ENCODE measurements around the gene PRELID2.
"Not testable (repeated sequence)": the region's sequence is repeated elsewhere in the genome, so short reads cannot be mapped to it uniquely, and the experiment has no call there.

Gene PRELID2

DNA sequence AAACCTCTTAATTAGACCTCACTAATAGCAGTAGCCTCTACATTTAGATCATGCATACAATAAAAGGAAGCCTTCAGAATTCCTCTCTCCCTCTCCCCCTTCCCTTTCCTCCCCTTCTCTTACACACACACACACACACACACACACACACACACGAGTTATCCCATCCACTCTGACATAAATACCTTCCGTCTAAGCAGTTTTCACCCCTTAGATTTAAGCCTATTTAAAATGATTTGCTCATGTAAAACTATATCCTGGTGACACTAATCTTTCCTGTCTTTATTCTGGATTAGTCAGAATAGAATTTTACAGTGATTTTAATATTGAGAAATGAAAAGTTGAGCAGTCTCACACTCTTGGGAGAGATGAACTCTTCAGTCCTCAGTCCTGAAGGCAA, 35.0 kb downstream of the PRELID2 start:
- no peak overlapping the region for H3K4me3 ChIP-seq (ENCODE audit: low read depth, low read length)
- TF ChIP-seq, protein P1, sequence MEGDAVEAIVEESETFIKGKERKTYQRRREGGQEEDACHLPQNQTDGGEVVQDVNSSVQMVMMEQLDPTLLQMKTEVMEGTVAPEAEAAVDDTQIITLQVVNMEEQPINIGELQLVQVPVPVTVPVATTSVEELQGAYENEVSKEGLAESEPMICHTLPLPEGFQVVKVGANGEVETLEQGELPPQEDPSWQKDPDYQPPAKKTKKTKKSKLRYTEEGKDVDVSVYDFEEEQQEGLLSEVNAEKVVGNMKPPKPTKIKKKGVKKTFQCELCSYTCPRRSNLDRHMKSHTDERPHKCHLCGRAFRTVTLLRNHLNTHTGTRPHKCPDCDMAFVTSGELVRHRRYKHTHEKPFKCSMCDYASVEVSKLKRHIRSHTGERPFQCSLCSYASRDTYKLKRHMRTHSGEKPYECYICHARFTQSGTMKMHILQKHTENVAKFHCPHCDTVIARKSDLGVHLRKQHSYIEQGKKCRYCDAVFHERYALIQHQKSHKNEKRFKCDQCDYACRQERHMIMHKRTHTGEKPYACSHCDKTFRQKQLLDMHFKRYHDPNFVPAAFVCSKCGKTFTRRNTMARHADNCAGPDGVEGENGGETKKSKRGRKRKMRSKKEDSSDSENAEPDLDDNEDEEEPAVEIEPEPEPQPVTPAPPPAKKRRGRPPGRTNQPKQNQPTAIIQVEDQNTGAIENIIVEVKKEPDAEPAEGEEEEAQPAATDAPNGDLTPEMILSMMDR (IDR thresholded peaks at IDR 0.05; ENCODE audit: low read depth, low read length, missing control alignments), result no peak
- DNase-seq (ENCODE audit: low read depth), result no peak

DNA sequence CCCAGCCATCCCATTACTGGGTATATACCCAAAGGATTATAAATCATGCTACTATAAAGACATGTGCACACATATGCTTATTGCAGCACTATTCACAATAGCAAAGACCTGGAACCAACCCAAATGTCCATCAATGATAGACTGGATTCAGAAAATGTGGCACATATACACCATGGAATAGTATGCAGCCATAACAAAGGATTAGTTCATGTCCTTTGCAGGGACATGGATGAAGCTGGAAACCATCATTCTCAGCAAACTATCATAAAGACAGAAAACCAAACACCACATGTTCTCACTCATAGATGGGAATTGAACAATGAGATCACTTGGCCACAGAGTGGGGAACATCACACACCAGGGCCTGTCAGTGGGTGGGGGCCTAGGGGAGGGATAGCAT, 36.6 kb downstream of the PRELID2 start:
- not testable (repeated sequence) for DNase-seq (ENCODE audit: low read depth); H3K4me3 ChIP-seq (ENCODE audit: low read depth, low read length)

DNA sequence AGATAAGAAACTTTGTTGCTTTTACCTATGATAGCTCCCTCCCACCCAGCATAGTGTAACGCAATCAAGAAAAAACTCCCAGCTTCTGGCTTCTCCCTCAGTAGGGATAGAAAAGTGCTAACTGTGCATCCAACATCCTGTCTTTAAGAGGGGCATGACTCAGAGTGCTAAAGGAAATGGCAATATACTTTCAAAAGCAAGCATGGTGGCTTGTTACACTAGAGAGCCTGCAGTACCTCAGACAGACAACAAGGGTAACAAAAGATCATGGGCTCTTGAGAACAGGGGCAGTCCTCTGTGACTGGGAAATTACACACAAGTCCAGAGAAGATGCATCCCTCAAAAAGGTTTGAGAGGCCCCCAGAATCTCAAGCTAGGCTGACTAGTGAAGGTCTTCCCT, 37.8 kb downstream of the PRELID2 start:
- DNase-seq (ENCODE audit: low read depth), result no peak
- no peak overlapping the region for H3K4me3 ChIP-seq (ENCODE audit: low read depth, low read length)
- TF ChIP-seq, protein P1 (IDR thresholded peaks at IDR 0.05; ENCODE audit: low read depth, low read length, missing control alignments), result no peak

DNA sequence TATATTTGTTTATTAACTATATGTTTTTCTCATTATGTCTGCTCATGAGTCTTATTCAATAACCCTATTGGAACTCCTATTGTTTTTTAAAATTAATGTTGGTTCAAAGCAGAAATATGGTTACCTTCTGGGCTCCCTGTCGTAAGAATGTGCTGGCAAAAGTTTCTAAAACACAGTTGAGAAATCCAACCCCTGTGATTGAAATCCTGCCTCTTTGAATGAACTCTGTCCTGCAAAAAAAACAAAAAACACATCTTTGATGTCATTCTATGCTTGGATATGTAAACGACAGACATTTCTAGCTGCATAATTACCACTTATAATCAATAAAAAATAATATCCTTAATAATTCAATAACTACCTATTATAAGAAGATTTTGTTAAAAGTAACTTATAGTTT, 38.8 kb downstream of the PRELID2 start:
- DNase-seq (ENCODE audit: low read depth), result no peak
- no peak overlapping the region for H3K4me3 ChIP-seq (ENCODE audit: low read depth, low read length)
- TF ChIP-seq, protein P1 (IDR thresholded peaks at IDR 0.05; ENCODE audit: low read depth, low read length, missing control alignments), result no peak

DNA sequence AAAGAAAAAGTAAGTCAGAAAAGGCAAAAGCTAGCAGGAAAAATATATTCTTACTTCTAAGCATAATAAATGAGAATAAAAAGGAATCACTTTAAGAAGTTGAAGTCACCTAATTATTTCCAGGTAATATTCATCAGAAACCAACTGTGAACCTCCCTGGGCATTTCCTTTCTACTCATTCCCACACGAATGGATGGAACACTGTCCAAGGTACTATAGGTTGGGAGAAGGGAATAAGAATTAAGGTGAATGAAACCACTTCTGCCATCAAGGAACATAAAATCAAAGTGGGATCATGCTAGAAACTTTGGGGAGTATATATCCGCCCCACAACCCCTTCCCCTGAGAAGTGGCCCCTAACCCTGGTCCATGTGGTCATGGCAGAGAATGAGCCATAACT, 41.6 kb downstream of the PRELID2 start:
- H3K4me3 ChIP-seq (ENCODE audit: low read depth, low read length), result no peak overlapping the region
- DNase-seq (ENCODE audit: low read depth), result no peak
- TF ChIP-seq, protein P1 (IDR thresholded peaks at IDR 0.05; ENCODE audit: low read depth, low read length, missing control alignments), result no peak

DNA sequence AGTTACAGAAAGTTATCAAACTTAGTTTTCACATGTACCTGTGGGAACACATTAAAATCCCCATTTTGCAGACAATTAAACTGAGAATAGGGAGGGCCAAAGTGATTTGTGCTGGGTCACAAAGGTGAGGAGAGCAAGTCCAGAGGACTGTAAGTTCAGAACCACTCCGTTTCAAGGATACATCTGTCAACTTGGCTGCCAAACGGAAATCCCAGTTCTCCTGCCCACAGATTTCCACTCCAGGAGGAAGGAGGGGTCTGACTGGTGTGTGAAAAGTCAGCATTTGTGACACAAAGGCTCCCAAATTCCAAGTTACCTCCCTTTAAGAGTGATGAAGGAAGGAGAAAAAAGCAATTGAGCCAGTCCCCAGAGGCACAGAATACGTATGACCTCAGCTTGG, 42.3 kb downstream of the PRELID2 start:
- TF ChIP-seq, protein P1 (IDR thresholded peaks at IDR 0.05; ENCODE audit: low read depth, low read length, missing control alignments), result no peak
- no peak overlapping the region for H3K4me3 ChIP-seq (ENCODE audit: low read depth, low read length)
- DNase-seq (ENCODE audit: low read depth), result no peak

DNA sequence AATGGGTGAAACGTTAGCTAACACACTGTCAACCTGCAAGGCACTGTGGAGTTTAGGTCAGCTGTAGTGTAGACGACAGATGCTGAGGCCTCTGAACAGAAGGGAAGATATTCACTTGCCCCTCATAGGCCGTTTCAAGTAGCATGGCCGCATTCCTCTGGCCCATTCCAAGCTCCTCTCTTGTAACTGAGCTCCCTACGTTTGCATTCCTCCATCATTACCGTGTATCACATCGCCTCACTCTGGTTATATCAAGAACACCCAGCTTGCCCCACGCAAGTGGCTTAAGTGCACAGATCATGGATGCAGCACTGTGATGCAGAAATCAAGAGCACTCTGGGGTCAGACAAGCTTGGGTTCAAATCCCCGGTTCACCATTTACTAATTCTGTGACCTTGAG, 43.3 kb downstream of the PRELID2 start:
- H3K4me3 ChIP-seq (ENCODE audit: low read depth, low read length), result no peak overlapping the region
- no peak for DNase-seq (ENCODE audit: low read depth)
- TF ChIP-seq, protein P1 (IDR thresholded peaks at IDR 0.05; ENCODE audit: low read depth, low read length, missing control alignments), result no peak

DNA sequence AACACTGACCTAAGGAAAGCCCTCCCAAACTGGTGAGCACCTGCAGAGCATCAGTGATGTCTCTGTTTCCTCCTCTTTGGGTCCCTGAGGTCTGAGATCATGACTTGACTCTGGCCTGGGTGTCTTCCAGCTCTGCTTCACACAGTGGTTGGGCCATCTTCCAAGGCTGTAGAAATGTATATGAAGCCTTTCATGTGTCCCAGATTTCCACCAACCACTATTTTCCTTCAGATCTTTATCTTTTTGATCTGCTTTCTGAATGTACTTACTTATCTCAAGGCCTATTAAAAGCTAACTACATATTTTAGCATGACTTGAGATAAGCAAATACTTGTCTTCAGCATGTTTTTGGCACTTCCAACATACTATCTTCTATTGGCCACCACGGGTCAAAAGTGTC, 47.1 kb downstream of the PRELID2 start:
- TF ChIP-seq, protein P1 (IDR thresholded peaks at IDR 0.05; ENCODE audit: low read depth, low read length, missing control alignments), result no peak
- no peak overlapping the region for H3K4me3 ChIP-seq (ENCODE audit: low read depth, low read length)

More for the DNA sequence above, 47.1 kb downstream of the PRELID2 start:
- no peak for DNase-seq (ENCODE audit: low read depth)
